Effector memory CD4-positive, alpha-beta T cell (primary cell): Measurements from ENCODE around the gene N4BP2.

Experiments
- DNase-seq, 3 donors: peaks; one replicate each; pipeline ENCODE4 v3.0.0-alpha.2; 2020
- H3K27ac ChIP-seq: 2 replicates; pipeline ENCODE4 v1.7.0; 2013; ENCODE audit warnings: mild to moderate bottlenecking, low read length, moderate library complexity; ENCODE audit not compliant: insufficient read depth, poor library complexity, severe bottlenecking
- H3K27me3 ChIP-seq: replicated peaks from 2 replicates; pipeline ENCODE4 v1.7.0; 2013; ENCODE audit warnings: mild to moderate bottlenecking, low read length; ENCODE audit not compliant: insufficient read depth, control insufficient read depth, poor library complexity, severe bottlenecking
- H3K36me3 ChIP-seq: 2 replicates; pipeline ENCODE4 v1.7.0; 2013; ENCODE audit warnings: mild to moderate bottlenecking, low read length, moderate library complexity; ENCODE audit not compliant: control insufficient read depth, insufficient read depth
- H3K4me1 ChIP-seq: 2 replicates; pipeline ENCODE4 v1.7.0; 2013; ENCODE audit warnings: low read length, mild to moderate bottlenecking; ENCODE audit not compliant: control insufficient read depth, insufficient read depth, poor library complexity, severe bottlenecking
- H3K4me3 ChIP-seq: 2 replicates; pipeline ENCODE4 v1.7.0; 2013; ENCODE audit warnings: low read length, low read depth, mild to moderate bottlenecking; ENCODE audit not compliant: insufficient read depth, poor library complexity, severe bottlenecking
- H3K9me3 ChIP-seq: 2 replicates; pipeline ENCODE4 v1.7.0; 2013; ENCODE audit warnings: mild to moderate bottlenecking, low read length, moderate library complexity; ENCODE audit not compliant: control insufficient read depth

N4BP2 gene

GRCh38 chr4:40046311-40046980, 10.2 kb upstream of the N4BP2 start:
- Histone ChIP-seq H3K36me3 (no peaks in the 10 kb centered on the region), H3K27me3 (no peaks in the 10 kb centered on the region), H3K9me3 (no peaks in the 10 kb centered on the region), H3K4me1 (no peaks in the 10 kb centered on the region), H3K4me3 (no peak overlapping the region), H3K27ac (no peak overlapping the region)
- no peak for DNase-seq

GRCh38 chr4:40053161-40053560, 3.5 kb upstream of the N4BP2 start:
- Histone ChIP-seq H3K4me1 (peaks cover 6% of the 10 kb centered on the region), H3K9me3 (no peaks in the 10 kb centered on the region)

GRCh38 chr4:40055511-40055862, 1.2 kb upstream of the N4BP2 start:
- Histone ChIP-seq H3K27ac (peak overlapping the region; percentile 84), H3K36me3 (no peaks in the 10 kb centered on the region), H3K4me1 (peaks cover 6% of the 10 kb centered on the region), H3K27me3 (no peaks in the 10 kb centered on the region), H3K9me3 (no peaks in the 10 kb centered on the region), H3K4me3 (peak overlapping the region; percentile 89)
- DNase-seq: peak in 1 of 3 donors; percentile 6

More at GRCh38 chr4:40053161-40053560, 3.5 kb upstream of the N4BP2 start:
- H3K27me3 ChIP-seq: no peaks in the 10 kb centered on the region
- H3K4me3 ChIP-seq: no peak overlapping the region
- DNase-seq: no peak
- no peak overlapping the region for H3K27ac ChIP-seq
- H3K36me3 ChIP-seq: no peaks in the 10 kb centered on the region

GRCh38 chr4:40055863-40056715, 561 bp upstream of the N4BP2 start:
- no peaks in the 10 kb centered on the region for H3K9me3 ChIP-seq
- peak; percentile 32 to 41 (median 36) for DNase-seq
- no peaks in the 10 kb centered on the region for H3K27me3 ChIP-seq
- H3K4me1 ChIP-seq: peaks cover 6% of the 10 kb centered on the region
- H3K36me3 ChIP-seq: no peaks in the 10 kb centered on the region
- peak overlapping the region; percentile 89 for H3K4me3 ChIP-seq
- H3K27ac ChIP-seq: peak overlapping the region; percentile 84

- Histone ChIP-seq H3K36me3 (no peaks in the 10 kb centered on the region), H3K27me3 (no peaks in the 10 kb centered on the region), H3K4me3 (peak overlapping the region; percentile 89), H3K4me1 (peaks cover 6% of the 10 kb centered on the region), H3K9me3 (no peaks in the 10 kb centered on the region), H3K27ac (peak overlapping the region; percentile 84)
- DNase-seq: peak; percentile 47 to 71 (median 57)
Observed at GRCh38 chr4:40057586-40058091, 989 bp downstream of the N4BP2 start.

GRCh38 chr4:40058121-40058520, 1.5 kb downstream of the N4BP2 start:
- Histone ChIP-seq H3K9me3 (no peaks in the 10 kb centered on the region), H3K4me1 (peaks cover 6% of the 10 kb centered on the region), H3K4me3 (peak overlapping the region; percentile 89), H3K36me3 (no peaks in the 10 kb centered on the region), H3K27ac (no peak overlapping the region), H3K27me3 (no peaks in the 10 kb centered on the region)
- DNase-seq: no peak

GRCh38 chr4:40058854-40059253, 2.2 kb downstream of the N4BP2 start:
- H3K4me3 ChIP-seq: no peak overlapping the region
- H3K4me1 ChIP-seq: peaks cover 6% of the 10 kb centered on the region
- no peak overlapping the region for H3K27ac ChIP-seq
- DNase-seq: no peak
- no peaks in the 10 kb centered on the region for H3K9me3 ChIP-seq
- H3K27me3 ChIP-seq: no peaks in the 10 kb centered on the region
- H3K36me3 ChIP-seq: no peaks in the 10 kb centered on the region

GRCh38 chr4:40059362-40059761, 2.7 kb downstream of the N4BP2 start:
- DNase-seq: no peak
- Histone ChIP-seq H3K27ac (no peak overlapping the region), H3K4me3 (no peak overlapping the region), H3K27me3 (no peaks in the 10 kb centered on the region), H3K9me3 (no peaks in the 10 kb centered on the region), H3K36me3 (no peaks in the 10 kb centered on the region), H3K4me1 (peaks cover 5% of the 10 kb centered on the region)

GRCh38 chr4:40065010-40065409, 8.4 kb downstream of the N4BP2 start:
- H3K27ac ChIP-seq: no peak overlapping the region
- H3K27me3 ChIP-seq: no peaks in the 10 kb centered on the region
- no peaks in the 10 kb centered on the region for H3K36me3 ChIP-seq
- no peak for DNase-seq
- peaks cover 5% of the 10 kb centered on the region for H3K4me1 ChIP-seq
- no peaks in the 10 kb centered on the region for H3K9me3 ChIP-seq
- H3K4me3 ChIP-seq: no peak overlapping the region

- no peak for DNase-seq
Observed at GRCh38 chr4:40066651-40067050, 10.0 kb downstream of the N4BP2 start.

More at GRCh38 chr4:40066651-40067050, 10.0 kb downstream of the N4BP2 start:
- H3K36me3 ChIP-seq: no peaks in the 10 kb centered on the region
- no peak overlapping the region for H3K27ac ChIP-seq
- H3K4me3 ChIP-seq: no peak overlapping the region
- H3K9me3 ChIP-seq: no peaks in the 10 kb centered on the region
- H3K27me3 ChIP-seq: no peaks in the 10 kb centered on the region
- peaks cover 5% of the 10 kb centered on the region for H3K4me1 ChIP-seq
